Lower lobe of right lung (tissue), 2 donors: Measurements from ENCODE around the gene ACVRL1. TPM values are rescaled to one million over a fixed set of nuclear protein-coding genes. Genes with fewer than 3 reads are reported as not detected.
A peak's percentile ranks its signal among the peaks of the same experiment; 100 is the strongest.

Experiments
- ATAC-seq, 2 donors: fragments of 200-7000 bp; cut with Tn5 transposase; one replicate each; pipeline ENCODE4 v1.9.1; 2020 to 2022; ENCODE audit warnings: mild to moderate bottlenecking in 2 of 2, moderate library complexity in 2 of 2
- DNase-seq: peaks from one replicate; pipeline ENCODE4 v3.0.0-alpha.2; 2020
- H3K27ac ChIP-seq: fragments of 200-600 bp; one replicate; pipeline ENCODE4 v1.8.0; 2022
- H3K27me3 ChIP-seq: fragments of 200-600 bp; one replicate; pipeline ENCODE4 v1.8.0; 2022; ENCODE audit warnings: low read depth
- H3K36me3 ChIP-seq: fragments of 200-600 bp; one replicate; pipeline ENCODE4 v1.8.0; 2022; ENCODE audit warnings: mild to moderate bottlenecking
- H3K4me1 ChIP-seq: fragments of 200-600 bp; one replicate; pipeline ENCODE4 v1.8.0; 2022
- H3K4me3 ChIP-seq: fragments of 200-600 bp; one replicate; pipeline ENCODE4 v1.8.0; 2022; ENCODE audit warnings: mild to moderate bottlenecking
- H3K9me3 ChIP-seq: fragments of 200-600 bp; one replicate; pipeline ENCODE4 v1.8.0; 2022
- intact Hi-C: fragments of 100-400 bp; cut with DNase I; formaldehyde crosslinking; loops from one replicate; pipeline ENCODE4 v1.11.0; 2022
- total RNA-seq: library from RNA; stranded (reverse); fragmentation: NEBNext Ultra II Directional; extraction: Animal tissue kit (Norgen Biotek cat#: 25700); gene quantifications from one replicate; pipeline ENCODE4 v1.2.1, GENCODE V29; 2021
- TF ChIP-seq, protein P1 (sequence below): fragments of 200-600 bp; IDR thresholded peaks from one replicate; pipeline ENCODE4 v1.8.0; 2022; ENCODE audit warnings: antibody characterized with exemption, mild to moderate bottlenecking
- donor health status: DM: no; HTN: yes; CAD: no; lungs with severe emphysema.

The ACVRL1 gene
- total RNA-seq, 1 donor from 2014 or later, result 242 TPM

DNA sequence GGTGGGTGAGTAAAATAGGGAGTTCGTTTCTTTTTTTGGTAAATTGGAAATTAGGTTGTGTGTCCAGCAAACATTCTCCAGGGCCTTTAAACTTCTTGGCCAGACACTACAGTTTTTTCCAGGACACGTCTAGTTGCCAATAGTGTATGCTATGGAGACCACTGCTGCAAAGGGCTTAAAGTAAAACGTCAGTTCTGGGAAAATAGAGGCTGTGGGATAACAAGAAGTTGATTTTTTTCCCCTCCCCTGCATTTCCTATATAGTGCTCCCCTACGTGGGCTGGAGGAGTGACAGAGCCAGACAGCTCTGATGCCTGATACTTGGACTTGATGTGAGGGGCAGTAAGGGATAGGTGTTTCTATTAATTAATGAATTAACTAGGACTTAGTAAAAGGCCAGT lies 46.6 kb downstream of the ACVRL1 start:
- Histone ChIP-seq H3K9me3 (no peaks in the 10 kb centered on the region), H3K27me3 (no peaks in the 10 kb centered on the region), H3K4me3 (peak overlapping the region; percentile 96), H3K27ac (peak overlapping the region; percentile 25), H3K4me1 (peaks cover 49% of the 10 kb centered on the region), H3K36me3 (no peaks in the 10 kb centered on the region)
- DNase-seq (no peak), ATAC-seq (no peak)
- intact Hi-C loops, result no loop called here
- TF ChIP-seq, protein P1, sequence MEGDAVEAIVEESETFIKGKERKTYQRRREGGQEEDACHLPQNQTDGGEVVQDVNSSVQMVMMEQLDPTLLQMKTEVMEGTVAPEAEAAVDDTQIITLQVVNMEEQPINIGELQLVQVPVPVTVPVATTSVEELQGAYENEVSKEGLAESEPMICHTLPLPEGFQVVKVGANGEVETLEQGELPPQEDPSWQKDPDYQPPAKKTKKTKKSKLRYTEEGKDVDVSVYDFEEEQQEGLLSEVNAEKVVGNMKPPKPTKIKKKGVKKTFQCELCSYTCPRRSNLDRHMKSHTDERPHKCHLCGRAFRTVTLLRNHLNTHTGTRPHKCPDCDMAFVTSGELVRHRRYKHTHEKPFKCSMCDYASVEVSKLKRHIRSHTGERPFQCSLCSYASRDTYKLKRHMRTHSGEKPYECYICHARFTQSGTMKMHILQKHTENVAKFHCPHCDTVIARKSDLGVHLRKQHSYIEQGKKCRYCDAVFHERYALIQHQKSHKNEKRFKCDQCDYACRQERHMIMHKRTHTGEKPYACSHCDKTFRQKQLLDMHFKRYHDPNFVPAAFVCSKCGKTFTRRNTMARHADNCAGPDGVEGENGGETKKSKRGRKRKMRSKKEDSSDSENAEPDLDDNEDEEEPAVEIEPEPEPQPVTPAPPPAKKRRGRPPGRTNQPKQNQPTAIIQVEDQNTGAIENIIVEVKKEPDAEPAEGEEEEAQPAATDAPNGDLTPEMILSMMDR, result no peak

DNA sequence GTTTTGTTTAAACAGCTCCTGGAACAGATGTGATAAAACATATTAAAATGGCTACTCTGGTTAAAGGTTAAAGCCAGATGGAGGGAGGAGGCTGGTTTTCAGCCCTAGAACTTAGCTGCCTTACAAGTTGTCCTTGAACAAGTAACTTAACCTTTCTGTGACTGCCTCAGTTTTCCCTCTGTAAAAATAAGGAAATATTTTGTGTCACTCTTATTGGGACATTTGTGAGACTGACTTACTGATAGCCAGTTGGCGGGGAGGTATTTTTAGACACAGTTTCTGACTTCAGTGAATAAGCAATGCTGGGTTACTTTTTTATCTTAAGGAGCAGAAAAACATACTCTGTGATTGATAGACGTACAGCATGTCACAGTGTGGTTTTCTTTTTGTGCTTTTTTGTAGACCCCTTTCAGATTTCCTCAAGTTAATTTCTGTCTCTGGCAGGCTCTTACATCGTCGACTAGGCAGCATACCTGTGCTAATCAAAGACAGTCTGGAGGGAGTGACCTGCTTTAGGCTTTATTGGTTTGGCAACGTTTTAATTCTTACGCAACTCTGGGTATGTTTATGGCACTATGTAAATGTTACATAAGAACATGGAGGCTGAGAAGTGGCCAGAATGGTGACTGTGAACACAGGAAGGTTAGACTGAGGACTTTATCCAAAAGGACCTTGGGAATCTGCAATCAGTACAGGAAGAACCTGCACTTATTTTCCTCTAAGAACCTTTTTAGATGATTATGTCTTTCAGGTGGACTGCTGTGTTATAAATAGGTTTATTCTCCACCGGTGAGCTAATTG lies 47.5 kb downstream of the ACVRL1 start:
- DNase-seq (no peak), ATAC-seq (peak; percentile 25 to 52)
- H3K9me3 ChIP-seq, result no peaks in the 10 kb centered on the region
- intact Hi-C loops, result no loop called here
- peaks cover 56% of the 10 kb centered on the region for H3K4me1 ChIP-seq
- TF ChIP-seq, protein P1, result no peak
- no peaks in the 10 kb centered on the region for H3K36me3 ChIP-seq
- H3K27me3 ChIP-seq, result no peaks in the 10 kb centered on the region
- H3K4me3 ChIP-seq, result peak overlapping the region; percentile 4
- H3K27ac ChIP-seq, result peak overlapping the region; percentile 25

DNA sequence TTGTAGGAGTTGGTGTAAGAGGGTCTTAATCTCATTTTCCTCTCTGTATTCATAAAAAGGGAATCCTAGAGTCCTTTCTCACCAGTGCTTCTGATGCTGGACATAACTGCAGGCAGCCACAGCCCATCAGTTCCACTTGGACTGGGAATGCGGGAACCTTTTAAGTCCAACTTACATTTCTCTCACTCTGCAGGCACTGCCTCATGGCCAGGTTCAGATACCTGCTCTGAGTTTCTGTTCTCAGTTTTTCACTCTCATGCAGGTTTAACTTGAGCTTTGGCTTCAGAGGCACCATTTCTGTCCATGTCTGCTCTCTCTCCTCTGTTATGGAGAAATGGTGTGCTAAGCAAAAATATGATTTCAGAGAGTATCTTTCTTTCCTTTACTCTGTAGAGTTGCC lies 48.4 kb downstream of the ACVRL1 start:
- intact Hi-C loops, result no loop called here
- H3K4me3 ChIP-seq, result no peak overlapping the region
- ATAC-seq, result no peak
- H3K9me3 ChIP-seq, result no peaks in the 10 kb centered on the region
- H3K27me3 ChIP-seq, result no peaks in the 10 kb centered on the region
- H3K27ac ChIP-seq, result no peak overlapping the region
- H3K4me1 ChIP-seq, result peaks cover 65% of the 10 kb centered on the region
- DNase-seq, result no peak
- H3K36me3 ChIP-seq, result peaks cover 3% of the 10 kb centered on the region
- TF ChIP-seq, protein P1, result no peak

DNA sequence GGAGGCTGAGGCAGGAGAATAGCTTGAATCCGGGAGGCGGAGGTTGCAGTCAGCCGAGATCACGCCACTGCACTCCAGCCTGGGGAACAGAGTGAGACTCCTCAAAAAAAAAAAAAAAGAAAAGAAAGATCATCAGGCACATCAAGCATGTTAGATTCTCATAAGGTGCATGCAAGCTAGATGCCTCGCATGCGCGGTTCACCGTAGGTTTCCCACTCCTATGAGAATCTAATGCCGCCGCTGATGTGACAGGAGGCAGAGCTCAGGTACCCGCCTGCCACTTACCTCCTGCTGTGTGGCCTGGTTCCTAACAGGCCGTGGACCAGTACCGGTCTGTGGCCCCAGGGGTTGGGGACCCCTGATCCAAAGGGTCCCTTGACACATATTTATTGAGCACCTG lies 51.2 kb downstream of the ACVRL1 start:
- H3K36me3 ChIP-seq, result peaks cover 3% of the 10 kb centered on the region
- TF ChIP-seq, protein P1, result no peak
- intact Hi-C loops, result no loop called here
- no peaks in the 10 kb centered on the region for H3K9me3 ChIP-seq
- no peaks in the 10 kb centered on the region for H3K27me3 ChIP-seq
- peaks cover 70% of the 10 kb centered on the region for H3K4me1 ChIP-seq
- ATAC-seq (no peak), DNase-seq (no peak)
- H3K27ac ChIP-seq, result no peak overlapping the region
- H3K4me3 ChIP-seq, result no peak overlapping the region

DNA sequence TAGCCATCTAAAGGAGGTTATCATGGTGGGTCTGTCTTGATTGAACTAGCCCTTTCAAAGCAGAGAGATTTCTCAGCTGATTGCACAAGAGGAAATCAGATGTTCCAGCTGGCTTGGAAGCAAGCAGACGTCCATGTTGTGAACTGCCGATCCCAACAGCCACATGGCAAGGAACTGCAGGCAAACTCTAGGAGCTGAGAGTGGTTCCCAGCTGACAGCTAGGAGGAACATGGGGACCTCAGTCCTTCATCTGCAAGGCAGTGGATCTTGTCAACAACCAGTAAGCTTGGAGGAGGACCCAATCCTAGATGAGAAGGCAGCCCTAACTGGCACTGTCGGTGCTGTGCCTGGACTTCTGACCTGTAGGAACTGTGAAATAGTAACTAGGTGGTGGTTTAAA lies 51.9 kb downstream of the ACVRL1 start:
- H3K27me3 ChIP-seq, result no peaks in the 10 kb centered on the region
- intact Hi-C loops, result no loop called here
- H3K27ac ChIP-seq, result no peak overlapping the region
- H3K4me1 ChIP-seq, result peaks cover 63% of the 10 kb centered on the region
- H3K36me3 ChIP-seq, result peaks cover 3% of the 10 kb centered on the region
- H3K9me3 ChIP-seq, result no peaks in the 10 kb centered on the region
- TF ChIP-seq, protein P1, result no peak
- no peak overlapping the region for H3K4me3 ChIP-seq
- DNase-seq (no peak), ATAC-seq (no peak)
